ENCODE results near the gene CEP131. TPM values are rescaled to one million over a fixed set of nuclear protein-coding genes. Genes with fewer than 3 reads are reported as not detected.

The CEP131 gene
- total and polyA plus RNA-seq, 2 of the 4 experiments (the other 2 are of a cell fraction), result 4.8 to 9.6 TPM

- no peak for TF ChIP-seq CHD1 (IDR thresholded peaks at IDR 0.05; ENCODE audit: low read depth, low read length)
- TF ChIP-seq FOS (IDR thresholded peaks at IDR 0.05; ENCODE audit: low read depth, low read length), result no peak
- no peak for TF ChIP-seq POLR2A (IDR thresholded peaks at IDR 0.05; ENCODE audit: low read depth, low read length)
- TF ChIP-seq RAD21 (IDR thresholded peaks at IDR 0.05; ENCODE audit: low read length), result no peak
- no peak for TF ChIP-seq CTCF (conservative IDR thresholded peaks at IDR 0.05; ENCODE audit: low read depth, low read length)
- TF ChIP-seq BHLHE40 (IDR thresholded peaks at IDR 0.05; ENCODE audit: low read depth, low read length), result no peak
- TF ChIP-seq ELK1 (IDR thresholded peaks at IDR 0.05; ENCODE audit: borderline replicate concordance, low read depth, low read length), result no peak
- TF ChIP-seq RFX5 (IDR thresholded peaks at IDR 0.05; ENCODE audit: low read depth, low read length), result no peak
- peak overlapping the region; percentile 61 for H2AK9ac ChIP-seq (replicated peaks; ENCODE audit: low read depth, low read length, poor library complexity)
- no peak overlapping the region for H2BK120ac ChIP-seq (ENCODE audit: low read depth, low read length)
- peaks cover 30 to 66% of the 10 kb centered on the region in 2 experiments for H3K79me1 ChIP-seq (ENCODE audit: low read depth in 1 of 2, low read length in 2 of 2)
- intact Hi-C loops (cut with micrococcal nuclease) (no loop called here), dilution Hi-C loops (cut with HindIII; ENCODE audit: low sequenced_read_pairs, unreplicated experiment) (no loop called here), in situ Hi-C loops (cut with MboI; ENCODE audit: low sequenced_read_pairs) (no loop called here)
- H3K4me1 ChIP-seq (ENCODE audit: control insufficient read depth, insufficient read depth, low read length), result peaks cover 12% of the 10 kb centered on the region
- no peak overlapping the region for H2BK20ac ChIP-seq (ENCODE audit: low read depth, low read length)
- no TSS peak for BruUV-seq (replicated peaks)
- no peak overlapping the region for H3K27ac ChIP-seq (ENCODE audit: insufficient read depth, low read length)
- no peak overlapping the region for H3K23ac ChIP-seq (ENCODE audit: low read depth, low read length)
- peaks cover 17% of the 10 kb centered on the region for H3K36me3 ChIP-seq (ENCODE audit: control insufficient read depth, insufficient read depth, low read length)
- H3K9ac ChIP-seq (ENCODE audit: low read depth, low read length), result no peak overlapping the region
- no peak overlapping the region for H3K4me2 ChIP-seq (ENCODE audit: low read depth, low read length)
- H3K9me1 ChIP-seq (ENCODE audit: insufficient read depth, low read length), result peaks cover 8% of the 10 kb centered on the region; the same call in 1 of the 2 replicates
- no peak overlapping the region for H4K5ac ChIP-seq (ENCODE audit: low read depth, low read length)
- no peak overlapping the region for H3K14ac ChIP-seq (replicated peaks; ENCODE audit: low read depth, low read length)
- ChIA-PET POLR2A (ENCODE audit: unreplicated experiment) (no interaction called here), CTCF (no interaction called here)
- DNase-seq, result no peak
- H3K27me3 ChIP-seq (ENCODE audit: control insufficient read depth, insufficient read depth, low read length), result no peaks in the 10 kb centered on the region
- no peak overlapping the region for H3K18ac ChIP-seq (ENCODE audit: low read depth, low read length)
- H4K91ac ChIP-seq (ENCODE audit: insufficient read depth, low read depth, low read length), result no peak overlapping the region
- H2AFZ ChIP-seq (replicated peaks; ENCODE audit: low read length, poor library complexity), result no peak overlapping the region
- no peak overlapping the region for H2BK15ac ChIP-seq (ENCODE audit: low read depth, low read length)
- ATAC-seq (ENCODE audit: low read depth), result no peak
- peaks cover 35% of the 10 kb centered on the region for H4K20me1 ChIP-seq (ENCODE audit: insufficient read depth, low read length)
- no peak overlapping the region for H2BK5ac ChIP-seq (ENCODE audit: low read depth, low read length, poor library complexity, severe bottlenecking)
- H4K8ac ChIP-seq (ENCODE audit: low read depth in 2 of 2, low read length in 2 of 2), result no peak overlapping the region
- 84% methylated on average over 4 of the region's 32 CpGs; no CpG with 5 or more reads in 1 of the 2 experiments for whole genome bisulfite sequencing, 2 experiments (ENCODE audit: extremely low coverage in 2 of 2, insufficient read length in 1 of 2)
- no peaks in the 10 kb centered on the region for H3K9me3 ChIP-seq (ENCODE audit: control insufficient read depth, insufficient read depth, low read length)
- no peak overlapping the region for H3K4me3 ChIP-seq (ENCODE audit: insufficient read depth, low read depth, low read length)
- H3K4ac ChIP-seq (ENCODE audit: low read depth, low read length), result no peak overlapping the region
- H2AK5ac ChIP-seq (ENCODE audit: low read depth, low read length), result no peak overlapping the region; the same call in 1 of the 2 replicates
- no peak overlapping the region for H3K56ac ChIP-seq (ENCODE audit: extremely low read depth, insufficient read depth, low read length)
Observed at GRCh38 chr17:81235822-81236740, 13.3 kb upstream of the CEP131 start.

Measured in IMR-90 (cell line).